Nephron (organoid): ENCODE results near the gene UBE2H.
A peak's percentile ranks its signal among the peaks of the same experiment; 100 is the strongest.

Experiments
- H3K27ac Mint-ChIP-seq, 3 experiments: 2 replicates each; pipeline ENCODE4 v1.8.0; 2020; ENCODE audit warnings: mixed read lengths in 3 of 3, mild to moderate bottlenecking in 2 of 3, moderate library complexity in 1 of 3
- H3K27me3 Mint-ChIP-seq: 2 replicates; pipeline ENCODE4 v1.8.0; 2021; ENCODE audit warnings: low read depth, mild to moderate bottlenecking, moderate library complexity, mixed read lengths
- H3K36me3 Mint-ChIP-seq: 2 replicates; pipeline ENCODE4 v1.8.0; 2020; ENCODE audit warnings: low read depth, mixed read lengths
- H3K4me1 Mint-ChIP-seq: 2 replicates; pipeline ENCODE4 v1.8.0; 2020; ENCODE audit warnings: mixed read lengths
- H3K4me3 Mint-ChIP-seq, 3 experiments: 2 replicates each; pipeline ENCODE4 v1.8.0; 2020; ENCODE audit warnings: mild to moderate bottlenecking in 3 of 3, mixed read lengths in 3 of 3, moderate library complexity in 2 of 3
- H3K9me3 Mint-ChIP-seq: 2 replicates; pipeline ENCODE4 v1.8.0; 2020; ENCODE audit warnings: mixed read lengths
- TF ChIP-seq, protein P1 (sequence below), 3 experiments: fragments of 200-600 bp; sonication (generic); IDR thresholded peaks; one replicate each; pipeline ENCODE4 v1.5.0; 2021; ENCODE audit warnings: antibody characterized with exemption in 3 of 3; ENCODE audit not compliant: unreplicated experiment in 3 of 3

Gene UBE2H

DNA sequence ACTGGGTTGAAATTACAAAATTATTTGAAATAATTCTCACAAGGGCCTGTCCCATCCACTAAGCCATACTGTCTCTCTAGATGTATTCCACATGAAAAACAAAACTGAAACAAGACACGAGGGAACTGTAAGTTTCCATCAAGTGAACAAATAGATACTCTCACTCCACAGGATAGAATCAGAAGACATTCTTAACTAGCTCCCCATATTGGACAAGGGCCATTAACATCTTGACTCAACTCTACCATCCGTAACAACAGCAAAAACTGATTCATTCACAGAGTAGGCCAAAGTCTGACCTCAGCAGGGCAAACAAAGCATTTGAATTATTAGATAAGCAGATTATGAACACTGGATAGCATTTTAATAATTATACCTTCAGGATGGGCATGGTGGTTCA, 29.1 kb downstream of the UBE2H start:
- H3K27me3 Mint-ChIP-seq, result no peaks in the 10 kb centered on the region
- TF ChIP-seq, protein P1, sequence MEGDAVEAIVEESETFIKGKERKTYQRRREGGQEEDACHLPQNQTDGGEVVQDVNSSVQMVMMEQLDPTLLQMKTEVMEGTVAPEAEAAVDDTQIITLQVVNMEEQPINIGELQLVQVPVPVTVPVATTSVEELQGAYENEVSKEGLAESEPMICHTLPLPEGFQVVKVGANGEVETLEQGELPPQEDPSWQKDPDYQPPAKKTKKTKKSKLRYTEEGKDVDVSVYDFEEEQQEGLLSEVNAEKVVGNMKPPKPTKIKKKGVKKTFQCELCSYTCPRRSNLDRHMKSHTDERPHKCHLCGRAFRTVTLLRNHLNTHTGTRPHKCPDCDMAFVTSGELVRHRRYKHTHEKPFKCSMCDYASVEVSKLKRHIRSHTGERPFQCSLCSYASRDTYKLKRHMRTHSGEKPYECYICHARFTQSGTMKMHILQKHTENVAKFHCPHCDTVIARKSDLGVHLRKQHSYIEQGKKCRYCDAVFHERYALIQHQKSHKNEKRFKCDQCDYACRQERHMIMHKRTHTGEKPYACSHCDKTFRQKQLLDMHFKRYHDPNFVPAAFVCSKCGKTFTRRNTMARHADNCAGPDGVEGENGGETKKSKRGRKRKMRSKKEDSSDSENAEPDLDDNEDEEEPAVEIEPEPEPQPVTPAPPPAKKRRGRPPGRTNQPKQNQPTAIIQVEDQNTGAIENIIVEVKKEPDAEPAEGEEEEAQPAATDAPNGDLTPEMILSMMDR (IDR thresholded peaks at IDR 0.05; ENCODE audit: unreplicated experiment in 3 of 3), result no peak
- peaks cover 20% of the 10 kb centered on the region for H3K4me1 Mint-ChIP-seq
- H3K9me3 Mint-ChIP-seq, result no peaks in the 10 kb centered on the region
- peaks cover 47% of the 10 kb centered on the region for H3K36me3 Mint-ChIP-seq
- H3K4me3 Mint-ChIP-seq, result no peak overlapping the region
- H3K27ac Mint-ChIP-seq, result peak overlapping the region; percentile 7 to 79 (median 39)

DNA sequence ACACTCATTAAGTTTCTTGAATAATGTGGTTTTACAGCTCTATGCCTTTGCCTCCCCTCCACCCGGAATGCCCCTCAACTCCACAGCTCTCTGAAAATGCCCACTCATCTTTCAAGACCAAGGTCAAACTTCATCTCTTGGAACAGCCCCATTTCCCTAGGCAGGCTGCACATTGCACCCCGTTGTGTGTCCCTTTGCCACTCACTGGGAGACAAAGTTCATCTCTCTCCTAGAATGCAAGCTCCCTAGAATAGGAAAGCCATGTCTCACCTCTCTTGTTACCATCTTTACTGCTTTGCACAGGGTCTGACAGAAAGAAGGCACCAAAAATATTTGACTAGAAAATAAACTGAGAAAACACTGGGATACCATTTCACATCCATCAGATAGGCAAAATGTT, 33.3 kb downstream of the UBE2H start:
- H3K27me3 Mint-ChIP-seq, result no peaks in the 10 kb centered on the region
- peaks cover 45% of the 10 kb centered on the region for H3K36me3 Mint-ChIP-seq
- H3K4me1 Mint-ChIP-seq, result peaks cover 44% of the 10 kb centered on the region
- H3K9me3 Mint-ChIP-seq, result no peaks in the 10 kb centered on the region
- TF ChIP-seq, protein P1 (IDR thresholded peaks at IDR 0.05; ENCODE audit: unreplicated experiment in 3 of 3), result no peak
- no peak overlapping the region for H3K4me3 Mint-ChIP-seq
- peak overlapping the region in 2 of 3 experiments; percentile 12 to 18 for H3K27ac Mint-ChIP-seq

GRCh38 chr7:129918922-129919321, 33.8 kb downstream of the UBE2H start:
- H3K4me1 Mint-ChIP-seq, result peaks cover 46% of the 10 kb centered on the region

DNA sequence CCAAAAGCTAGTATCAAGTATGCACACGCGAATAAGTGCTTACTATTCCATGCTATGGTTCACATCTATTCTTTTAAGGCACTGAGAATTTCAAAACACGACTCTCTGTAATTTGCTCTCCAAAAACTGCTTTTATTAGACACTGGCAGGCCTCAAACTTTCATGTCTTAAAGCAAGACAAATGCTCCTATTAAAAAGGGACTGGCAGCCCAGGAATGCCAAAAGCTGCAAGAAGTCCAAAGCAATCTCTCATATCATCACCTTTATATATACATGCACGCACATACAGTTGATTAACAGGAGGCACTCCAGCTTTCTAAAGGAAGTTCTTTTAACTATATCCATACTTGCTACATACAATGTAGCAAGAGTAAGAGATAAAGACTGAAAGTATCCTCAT, 34.8 kb downstream of the UBE2H start:
- H3K27me3 Mint-ChIP-seq, result no peaks in the 10 kb centered on the region
- TF ChIP-seq, protein P1 (IDR thresholded peaks at IDR 0.05; ENCODE audit: unreplicated experiment in 3 of 3), result no peak
- peaks cover 42% of the 10 kb centered on the region for H3K36me3 Mint-ChIP-seq
- peak overlapping the region; percentile 9 to 22 (median 19) for H3K27ac Mint-ChIP-seq
- H3K9me3 Mint-ChIP-seq, result no peaks in the 10 kb centered on the region
- H3K4me3 Mint-ChIP-seq, result no peak overlapping the region
- peaks cover 46% of the 10 kb centered on the region for H3K4me1 Mint-ChIP-seq

More at GRCh38 chr7:129918922-129919321, 33.8 kb downstream of the UBE2H start:
- TF ChIP-seq, protein P1 (IDR thresholded peaks at IDR 0.05; ENCODE audit: unreplicated experiment in 3 of 3), result no peak
- Mint-ChIP-seq H3K27me3 (no peaks in the 10 kb centered on the region), H3K9me3 (no peaks in the 10 kb centered on the region), H3K4me3 (no peak overlapping the region), H3K27ac (no peak overlapping the region), H3K36me3 (peaks cover 44% of the 10 kb centered on the region)

DNA sequence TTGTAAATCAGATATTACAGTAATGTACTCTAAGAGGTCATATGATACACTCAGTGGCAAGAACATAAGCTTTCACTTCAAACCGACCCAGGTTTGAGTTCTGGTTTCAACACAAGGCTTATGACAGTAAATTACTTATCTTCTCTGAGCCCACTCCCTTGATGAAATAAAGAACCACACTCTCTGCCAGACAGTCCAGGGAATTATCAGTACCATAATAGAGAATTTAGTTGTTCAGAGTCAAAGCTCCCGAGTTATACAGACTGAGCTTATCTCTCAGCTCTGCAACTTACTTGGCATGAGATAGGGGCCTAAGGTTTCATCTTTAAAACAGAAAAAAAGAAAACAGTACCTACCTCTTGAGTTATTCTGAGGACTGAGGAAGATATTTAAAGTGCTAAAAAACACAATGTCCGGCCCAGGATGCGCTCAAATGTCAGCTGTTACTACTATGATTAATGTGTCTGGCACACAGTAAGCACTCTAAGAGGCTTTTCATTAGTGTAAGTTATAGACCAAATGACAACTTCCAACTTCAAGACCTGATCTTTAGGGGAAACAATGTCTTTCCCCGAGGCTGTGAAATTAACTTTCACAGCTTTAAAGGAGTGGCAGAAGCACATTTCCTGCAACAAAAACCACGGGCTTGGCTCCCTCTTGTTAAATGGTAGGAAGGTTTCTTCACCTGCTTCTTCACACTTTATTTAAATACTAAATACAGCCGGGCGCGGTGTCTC, 38.1 kb downstream of the UBE2H start:
- H3K27ac Mint-ChIP-seq, result peak overlapping the region; percentile 45 to 70 (median 63)
- H3K9me3 Mint-ChIP-seq, result no peaks in the 10 kb centered on the region
- no peaks in the 10 kb centered on the region for H3K27me3 Mint-ChIP-seq
- TF ChIP-seq, protein P1 (IDR thresholded peaks at IDR 0.05; ENCODE audit: unreplicated experiment in 3 of 3), result no peak
- H3K4me1 Mint-ChIP-seq, result peaks cover 48% of the 10 kb centered on the region
- peaks cover 53% of the 10 kb centered on the region for H3K36me3 Mint-ChIP-seq
- H3K4me3 Mint-ChIP-seq, result no peak overlapping the region

DNA sequence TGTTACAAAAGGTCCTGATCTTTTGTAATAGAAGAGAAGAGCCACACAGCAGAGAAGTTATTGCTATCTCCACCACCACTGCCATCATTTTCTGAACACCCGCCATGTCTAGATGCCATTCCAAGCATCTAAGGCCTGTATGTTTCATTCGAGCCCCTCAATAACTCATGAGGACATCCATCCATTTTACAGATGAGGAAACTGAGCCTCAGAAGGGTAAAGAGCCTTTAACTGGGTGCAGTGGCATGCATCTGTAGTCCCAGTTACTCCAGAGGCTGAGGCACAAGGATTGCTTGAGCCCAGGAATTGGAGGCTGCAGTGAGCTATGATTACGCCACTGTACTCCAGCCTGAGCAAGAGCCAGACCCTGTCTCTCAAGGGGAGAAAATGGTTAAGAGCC, 39.3 kb downstream of the UBE2H start:
- Mint-ChIP-seq H3K4me3 (no peak overlapping the region), H3K27me3 (no peaks in the 10 kb centered on the region), H3K36me3 (peaks cover 59% of the 10 kb centered on the region), H3K9me3 (no peaks in the 10 kb centered on the region), H3K27ac (peak overlapping the region in 1 of 3 experiments; percentile 56), H3K4me1 (peaks cover 53% of the 10 kb centered on the region)
- TF ChIP-seq, protein P1 (IDR thresholded peaks at IDR 0.05; ENCODE audit: unreplicated experiment in 3 of 3), result no peak
